Small intestine (tissue), 7 donors: ENCODE results near the gene B3GALT5. TPM values are rescaled to one million over a fixed set of nuclear protein-coding genes. Genes with fewer than 3 reads are reported as not detected.

Experiments used
- DNase-seq, 2 donors: peaks; one replicate each; pipeline versions ENCODE4 v3.0.0 to v3.0.0-alpha.2; 2013
- FAIRE-seq: peaks from 2 replicates; lab custom pipeline; 2012; peaks lifted over from hg19 to GRCh38; lab: Jason Lieb, UNC
- H3K27ac ChIP-seq, 3 donors: one replicate each; pipeline ENCODE4 v1.5.1; 2013; ENCODE audit warnings: low read length in 2 of 3, mild to moderate bottlenecking in 2 of 3, control low read depth in 1 of 3, inconsistent platforms in 1 of 3, low read depth in 1 of 3, moderate library complexity in 1 of 3
- H3K27me3 ChIP-seq, 3 donors: one replicate each; pipeline ENCODE4 v1.6.1; 2013; ENCODE audit warnings: low read length in 3 of 3, inconsistent platforms in 1 of 3; ENCODE audit not compliant: control insufficient read depth in 3 of 3, insufficient read depth in 3 of 3
- H3K36me3 ChIP-seq, 3 donors: one replicate each; pipeline ENCODE4 v1.6.1; 2013; ENCODE audit warnings: low read length in 3 of 3, inconsistent platforms in 1 of 3, low read depth in 1 of 3, mild to moderate bottlenecking in 1 of 3, moderate library complexity in 1 of 3; ENCODE audit not compliant: control insufficient read depth in 3 of 3, insufficient read depth in 2 of 3
- H3K4me1 ChIP-seq, 3 donors: one replicate each; pipeline ENCODE4 v1.6.1; 2013; ENCODE audit warnings: low read length in 2 of 3, inconsistent platforms in 1 of 3, low read depth in 1 of 3, mild to moderate bottlenecking in 1 of 3, moderate library complexity in 1 of 3; ENCODE audit not compliant: control insufficient read depth in 3 of 3, insufficient read depth in 2 of 3
- H3K4me3 ChIP-seq, 3 donors: one replicate each; pipeline ENCODE4 v1.5.1; 2013; ENCODE audit warnings: low read length in 3 of 3, control low read depth in 1 of 3, inconsistent platforms in 1 of 3, low read depth in 1 of 3, mild to moderate bottlenecking in 1 of 3, moderate library complexity in 1 of 3
- H3K9me3 ChIP-seq, 2 donors: one replicate each; pipeline ENCODE4 v1.6.1; 2013; ENCODE audit warnings: low read depth in 1 of 2, low read length in 1 of 2; ENCODE audit not compliant: control insufficient read depth in 2 of 2, insufficient read depth in 1 of 2
- WGBS, 3 donors: extraction: QIAGEN DNeasy Blood & Tissue Kit; methylation state at CpG; one replicate each; pipeline ENCODE4 v1.1.7; 2013; 5-methylcytosine and 5-hydroxymethylcytosine counted together
- polyA plus RNA-seq, 4 donors: library from polyadenylated mRNA; stranded (reverse) in 3 of 4; unstranded in 1 of 4; fragments of 200-250 nt in 3 of 4; fragments of 120-200 nt in 1 of 4; gene quantifications; one replicate each; pipeline versions ENCODE4 v1.2.1 to v1.2.3, GENCODE V29; 2013
- donor health status: healthy with polysubstance abuse.
- donor health status: control.
- donor health status: control.
- donor health status: Bipolar disorder and iron deficiency.
- donor health status: healthy.

The B3GALT5 gene
- polyA plus RNA-seq, 4 donors: 7.6 to 19.5 (median 14.9) TPM

GRCh38 chr21:39641827-39642450 is 29.2 kb downstream of the B3GALT5 start:
- H3K4me1 ChIP-seq: peaks cover 4 to 60% (median 17%) of the 10 kb centered on the region in 3 donors
- FAIRE-seq (no peak), DNase-seq (peak; percentile 28 to 92)
- no peaks in the 10 kb centered on the region for H3K9me3 ChIP-seq
- peaks cover 0 to 10% (median 6%) of the 10 kb centered on the region in 3 donors for H3K36me3 ChIP-seq
- H3K27ac ChIP-seq: peak overlapping the region; percentile 19 to 81 (median 67)
- peak overlapping the region in 1 of 3 donors; percentile 76 for H3K4me3 ChIP-seq
- H3K27me3 ChIP-seq: no peaks in the 10 kb centered on the region
- 15 to 54% (median 27%) methylated on average over 6 of the region's 6 CpGs for WGBS, 3 donors

GRCh38 chr21:39644062-39644560 is 31.4 kb downstream of the B3GALT5 start:
- H3K27ac ChIP-seq: peak overlapping the region; percentile 46 to 73 (median 66)
- DNase-seq: peak; percentile 71 to 78

GRCh38 chr21:39645331-39645730 is 32.6 kb downstream of the B3GALT5 start:
- Histone ChIP-seq H3K4me1 (peaks cover 4 to 32% (median 4%) of the 10 kb centered on the region in 3 donors), H3K27ac (no peak overlapping the region), H3K27me3 (no peaks in the 10 kb centered on the region), H3K36me3 (peaks cover 2 to 23% (median 23%) of the 10 kb centered on the region in 3 donors), H3K9me3 (no peaks in the 10 kb centered on the region), H3K4me3 (peak overlapping the region in 1 of 3 donors; percentile 76)
- FAIRE-seq: no peak
- DNase-seq: no peak
- WGBS, 3 donors: 67 to 73% (median 69%) methylated on average over 3 of the region's 3 CpGs

More at GRCh38 chr21:39644062-39644560, 31.4 kb downstream of the B3GALT5 start:
- peaks cover 2 to 23% (median 13%) of the 10 kb centered on the region in 3 donors for H3K36me3 ChIP-seq
- 9 to 57% (median 29%) methylated on average over 6 of the region's 6 CpGs for WGBS, 3 donors
- H3K27me3 ChIP-seq: no peaks in the 10 kb centered on the region
- peaks cover 4 to 40% (median 8%) of the 10 kb centered on the region in 3 donors for H3K4me1 ChIP-seq
- H3K4me3 ChIP-seq: peak overlapping the region in 1 of 3 donors; percentile 76
- H3K9me3 ChIP-seq: no peaks in the 10 kb centered on the region
- no peak for FAIRE-seq

GRCh38 chr21:39647476-39647875 is 34.7 kb downstream of the B3GALT5 start:
- H3K36me3 ChIP-seq: peaks cover 2 to 28% (median 25%) of the 10 kb centered on the region in 3 donors
- H3K4me3 ChIP-seq: no peak overlapping the region
- DNase-seq (no peak), FAIRE-seq (no peak)
- peaks cover 0 to 25% (median 0%) of the 10 kb centered on the region in 3 donors for H3K4me1 ChIP-seq
- H3K27me3 ChIP-seq: no peaks in the 10 kb centered on the region
- 71 to 87% (median 73%) methylated on average over 6 of the region's 6 CpGs for WGBS, 3 donors
- H3K27ac ChIP-seq: no peak overlapping the region
- no peaks in the 10 kb centered on the region for H3K9me3 ChIP-seq

GRCh38 chr21:39648879-39649278 is 36.1 kb downstream of the B3GALT5 start:
- no peak overlapping the region for H3K27ac ChIP-seq
- DNase-seq: no peak
- H3K4me3 ChIP-seq: no peak overlapping the region
- peaks cover 2 to 28% (median 25%) of the 10 kb centered on the region in 3 donors for H3K36me3 ChIP-seq
- peaks cover 0 to 16% (median 3%) of the 10 kb centered on the region in 3 donors for H3K4me1 ChIP-seq
- FAIRE-seq: no peak
- WGBS, 3 donors: 68 to 84% (median 72%) methylated on average over 6 of the region's 6 CpGs
- H3K27me3 ChIP-seq: no peaks in the 10 kb centered on the region
- peaks cover 0 to 5% of the 10 kb centered on the region in 2 donors for H3K9me3 ChIP-seq

- Histone ChIP-seq H3K4me1 (peaks cover 0 to 11% (median 3%) of the 10 kb centered on the region in 3 donors), H3K4me3 (no peak overlapping the region), H3K9me3 (peaks cover 0 to 5% of the 10 kb centered on the region in 2 donors), H3K27ac (no peak overlapping the region), H3K27me3 (no peaks in the 10 kb centered on the region), H3K36me3 (peaks cover 2 to 28% (median 25%) of the 10 kb centered on the region in 3 donors)
- WGBS, 3 donors: 82 to 90% (median 85%) methylated on average over 5 of the region's 5 CpGs
- FAIRE-seq (no peak), DNase-seq (no peak)
These were observed 36.8 kb downstream of the B3GALT5 start for GRCh38 chr21:39649526-39649925.

GRCh38 chr21:39650306-39650705 is 37.6 kb downstream of the B3GALT5 start:
- no peak for FAIRE-seq
- no peak for DNase-seq
- 86 to 87% (median 87%) methylated on average over 12 of the region's 12 CpGs for WGBS, 3 donors

GRCh38 chr21:39650801-39651200 is 38.1 kb downstream of the B3GALT5 start:
- Histone ChIP-seq H3K9me3 (peaks cover 0 to 5% of the 10 kb centered on the region in 2 donors), H3K4me3 (no peak overlapping the region), H3K36me3 (peaks cover 2 to 33% (median 28%) of the 10 kb centered on the region in 3 donors), H3K27me3 (no peaks in the 10 kb centered on the region), H3K4me1 (peaks cover 0 to 8% (median 3%) of the 10 kb centered on the region in 3 donors), H3K27ac (no peak overlapping the region)
- FAIRE-seq (no peak), DNase-seq (no peak)
- 85 to 87% (median 86%) methylated on average over 7 of the region's 7 CpGs for WGBS, 3 donors

More at GRCh38 chr21:39650306-39650705, 37.6 kb downstream of the B3GALT5 start:
- Histone ChIP-seq H3K27ac (no peak overlapping the region), H3K4me1 (peaks cover 0 to 6% (median 3%) of the 10 kb centered on the region in 3 donors), H3K36me3 (peaks cover 2 to 33% (median 25%) of the 10 kb centered on the region in 3 donors), H3K4me3 (no peak overlapping the region), H3K9me3 (peaks cover 0 to 5% of the 10 kb centered on the region in 2 donors), H3K27me3 (no peaks in the 10 kb centered on the region)
